HL-60/S4 (cell line): ENCODE results near the gene FAM169A.
"Not testable (repeated sequence)": the region's sequence is repeated elsewhere in the genome, so short reads cannot be mapped to it uniquely, and the experiment has no call there.

ENCODE experiments used
- in situ Hi-C: fragments of 300-500 bp; cut with MboI; formaldehyde crosslinking; loops from 2 replicates; pipeline ENCODE4 v1.14.3; 2022; ENCODE audit warnings: low sequenced_read_pairs

FAM169A gene

DNA sequence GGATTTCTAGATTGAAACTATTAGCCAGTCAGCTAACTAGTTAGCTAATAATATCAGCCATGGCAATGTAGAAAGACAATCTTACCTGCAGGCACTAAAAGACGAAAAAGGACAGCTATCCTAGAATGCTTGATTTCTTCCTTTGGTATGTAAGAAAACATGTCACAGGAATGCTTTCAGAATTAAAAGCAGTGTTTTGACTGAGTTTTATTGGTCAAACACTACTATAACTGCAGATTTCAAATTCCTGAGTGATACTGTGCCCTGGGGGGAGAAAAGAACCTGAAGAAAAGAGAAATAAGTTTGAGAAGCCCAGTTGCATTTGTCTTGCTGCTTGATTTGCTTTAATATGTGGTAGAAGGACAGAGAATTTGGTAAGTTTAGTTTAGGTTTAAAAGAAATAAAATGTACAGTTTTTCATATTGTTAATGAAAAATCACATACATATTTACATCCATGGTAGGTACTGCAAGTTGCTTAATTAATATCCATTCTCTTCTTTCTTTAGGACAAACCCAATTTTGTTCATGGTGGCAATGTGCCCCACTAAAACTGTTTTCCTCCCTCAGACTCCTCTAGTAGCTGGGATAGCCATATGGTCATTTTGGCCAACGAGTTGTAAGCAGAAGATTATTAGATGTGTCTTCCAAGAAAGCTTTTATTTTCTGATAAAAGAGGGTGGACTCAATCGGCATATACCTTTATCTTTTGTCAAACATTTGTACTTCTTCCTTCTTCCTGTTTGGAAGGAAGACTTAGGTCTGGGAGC lies 4.3 kb upstream of the FAM169A start:
- in situ Hi-C loops = no loop called here

- in situ Hi-C loops = not testable (repeated sequence)
Measured at GRCh38 chr5:74869414-74869813, 3.2 kb upstream of the FAM169A start.

- in situ Hi-C loops = no loop called here
Measured at GRCh38 chr5:74866596-74867162, 492 bp upstream of the FAM169A start.

DNA sequence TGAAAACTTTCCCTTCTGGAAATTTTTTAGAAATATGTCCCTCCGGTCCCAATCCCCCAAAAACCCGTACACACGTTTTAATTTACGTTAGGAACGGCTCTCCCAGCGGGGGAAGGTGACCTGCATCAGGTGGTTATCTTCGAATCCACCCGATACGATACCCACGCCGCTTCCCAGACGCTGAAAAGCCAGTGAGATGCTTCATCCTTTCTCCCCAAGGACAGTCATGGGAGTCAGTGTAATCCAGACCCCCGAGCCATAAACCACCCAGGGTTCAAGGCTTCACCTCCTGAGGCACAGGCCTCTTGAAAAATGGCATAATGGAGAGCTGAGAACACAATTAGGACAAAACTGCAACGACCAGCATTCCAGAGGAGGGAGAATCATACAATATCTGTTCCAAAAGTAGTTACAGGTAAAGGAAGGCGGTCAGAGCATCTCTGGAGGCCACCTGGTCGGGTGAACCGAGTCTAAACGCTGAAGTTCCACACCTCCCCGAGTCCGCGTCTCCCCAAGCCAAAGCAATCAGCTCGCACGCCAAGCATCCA lies 857 bp downstream of the FAM169A start:
- in situ Hi-C loops = no loop called here

DNA sequence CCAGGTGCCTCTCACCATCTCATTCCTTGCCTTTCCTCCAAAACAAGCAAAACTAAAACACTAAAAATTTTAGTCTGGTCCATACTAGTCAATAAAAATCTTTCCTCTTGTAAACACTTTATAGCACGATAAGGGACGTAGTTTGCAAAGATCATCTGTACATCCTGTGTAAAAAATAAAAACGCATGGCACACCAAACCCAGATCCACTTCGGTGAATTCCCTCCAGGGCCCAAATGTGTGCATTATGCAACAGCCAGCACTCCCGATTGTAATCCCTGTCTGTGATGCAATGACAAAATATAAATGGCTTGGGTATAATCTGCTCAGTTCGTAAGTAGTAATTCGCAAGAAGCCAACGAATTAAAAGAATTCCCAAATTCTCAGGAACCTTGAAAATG lies 1.4 kb downstream of the FAM169A start:
- in situ Hi-C loops = no loop called here

DNA sequence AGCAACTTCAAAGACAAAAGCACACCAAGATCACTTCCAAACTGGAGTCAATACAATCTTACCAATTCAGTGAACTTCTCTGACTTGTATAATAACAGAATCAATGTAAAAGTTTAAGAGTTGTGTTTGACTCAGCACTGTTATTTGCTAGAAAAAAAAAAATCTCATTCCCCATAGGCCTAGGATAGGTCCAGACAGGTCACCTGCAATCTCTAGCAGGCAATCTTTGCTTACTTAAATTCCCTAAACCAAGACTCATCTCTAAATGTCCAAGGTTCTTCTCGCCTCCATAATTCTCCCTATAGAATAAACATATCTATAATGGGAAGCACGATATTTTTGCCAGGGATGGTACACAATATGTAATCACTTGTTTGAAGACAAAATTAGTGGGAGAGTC lies 2.5 kb downstream of the FAM169A start:
- in situ Hi-C loops = no loop called here

DNA sequence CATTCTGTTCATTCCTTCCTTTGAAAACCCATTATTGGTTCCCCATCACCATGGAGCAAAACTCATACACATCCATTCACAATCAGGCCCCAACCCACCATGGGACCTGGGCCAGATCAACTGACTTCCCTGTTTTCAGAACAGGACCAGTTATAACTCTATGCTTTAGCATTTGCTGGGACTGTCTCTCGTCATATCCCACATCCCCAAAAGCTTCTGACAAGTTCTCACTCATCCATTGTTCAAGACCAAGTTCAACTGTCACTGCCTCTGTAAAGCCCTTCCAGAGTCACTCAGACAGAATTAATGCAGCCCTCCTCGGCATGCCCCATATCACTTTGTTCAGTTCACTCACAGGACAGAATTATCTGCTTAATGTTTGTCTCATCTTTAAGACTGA lies 4.0 kb downstream of the FAM169A start:
- in situ Hi-C loops = no loop called here

- in situ Hi-C loops = not testable (repeated sequence)
Measured at GRCh38 chr5:74856975-74857374, 9.2 kb downstream of the FAM169A start.

DNA sequence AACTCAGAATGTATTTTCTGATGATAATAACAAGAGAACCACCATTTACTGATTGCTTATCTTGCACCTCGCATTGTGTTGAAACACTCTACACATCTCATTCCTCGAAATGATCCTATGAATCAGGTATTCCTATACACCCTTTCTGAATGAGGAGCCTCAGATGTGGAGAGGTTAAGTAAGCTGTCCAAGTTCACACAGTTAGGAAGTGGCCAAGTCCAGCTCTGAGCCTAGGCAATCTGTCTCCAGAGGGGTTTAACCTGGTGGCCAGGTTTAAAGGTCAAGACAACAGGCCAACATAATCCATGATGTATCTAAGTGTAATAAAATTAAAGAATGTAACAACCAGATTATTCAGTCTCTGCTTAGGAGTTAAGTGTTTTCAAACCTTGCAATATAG lies 12.9 kb downstream of the FAM169A start:
- in situ Hi-C loops = no loop called here

DNA sequence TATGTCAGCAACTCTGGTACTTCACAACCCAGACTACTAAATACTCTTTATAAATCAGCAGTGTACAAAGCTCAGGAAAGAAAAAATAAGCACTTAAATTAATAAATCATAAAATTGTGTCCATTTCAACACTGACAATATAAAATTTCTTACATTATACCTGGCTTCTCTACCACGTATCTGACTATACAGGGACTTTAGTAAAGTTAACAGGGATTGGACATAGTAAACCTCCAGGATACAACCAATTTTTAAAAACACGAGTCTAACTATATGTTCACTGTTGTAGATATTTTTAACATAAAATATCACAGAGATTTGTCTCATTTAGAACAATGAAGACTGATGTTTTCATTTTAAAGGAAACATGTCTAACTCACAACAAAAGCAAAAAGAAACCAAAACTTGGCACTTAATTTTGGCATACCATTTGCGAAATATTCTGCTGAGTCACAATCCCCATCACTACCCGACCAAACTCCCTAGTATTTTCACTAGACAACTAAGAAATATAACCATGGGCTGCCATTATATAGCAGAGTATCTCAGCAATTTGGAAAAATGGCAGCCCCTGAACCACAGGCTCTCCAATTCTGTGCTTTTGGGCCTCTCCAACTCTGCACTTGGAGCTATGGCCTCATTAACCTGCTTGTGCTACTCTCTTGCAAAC lies 14.4 kb downstream of the FAM169A start:
- in situ Hi-C loops = no loop called here

DNA sequence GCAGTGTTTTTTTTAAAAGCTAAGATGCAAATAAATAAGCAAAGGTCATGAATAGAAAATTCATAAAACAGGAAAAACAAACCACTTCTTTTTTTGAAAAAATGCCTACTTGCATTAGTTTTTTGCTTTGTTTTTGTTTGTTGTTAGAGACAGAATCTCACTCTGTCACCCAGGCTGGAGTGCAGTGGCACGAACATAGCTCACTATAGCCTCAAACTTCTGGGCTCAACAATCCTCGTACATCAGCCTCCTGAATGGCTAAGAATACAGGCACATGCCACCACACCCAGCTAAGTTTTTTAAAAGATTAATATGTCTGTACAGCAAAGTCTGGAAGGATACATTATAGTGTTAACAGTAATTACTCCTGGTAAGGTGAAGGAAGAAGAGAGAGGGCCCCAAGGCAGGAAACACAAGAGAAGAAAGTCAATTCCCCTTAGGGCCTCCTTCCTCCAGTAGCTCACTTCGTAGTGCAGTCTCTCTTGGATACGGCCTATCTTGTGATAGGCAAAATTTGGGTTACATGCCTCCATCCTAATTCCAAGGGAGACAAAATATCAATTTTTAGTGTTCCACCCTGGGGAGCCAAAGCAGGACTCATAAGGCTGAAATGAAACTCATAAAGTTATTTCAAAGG lies 15.3 kb downstream of the FAM169A start:
- in situ Hi-C loops = no loop called here

DNA sequence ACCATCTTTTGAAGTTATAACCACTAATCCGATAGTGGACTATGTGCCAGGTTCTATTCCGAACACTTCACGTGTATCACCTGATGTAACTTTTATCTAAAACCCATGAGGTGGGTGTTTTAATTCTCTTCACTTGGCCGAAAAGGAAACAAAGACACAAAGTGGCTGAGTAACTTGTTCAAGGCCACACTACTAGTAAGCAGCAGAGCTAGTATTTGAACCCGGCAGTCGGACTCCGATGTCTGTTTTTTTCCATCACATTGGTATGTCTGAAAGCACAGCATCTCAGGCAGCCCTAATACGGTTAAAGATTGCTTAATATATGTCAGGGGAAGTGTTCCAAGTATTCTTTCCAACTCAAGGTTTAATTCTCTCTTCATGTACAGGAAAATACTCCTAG lies 16.2 kb downstream of the FAM169A start:
- in situ Hi-C loops = no loop called here

- in situ Hi-C loops = no loop called here
Measured at GRCh38 chr5:74848553-74849025, 17.6 kb downstream of the FAM169A start.

DNA sequence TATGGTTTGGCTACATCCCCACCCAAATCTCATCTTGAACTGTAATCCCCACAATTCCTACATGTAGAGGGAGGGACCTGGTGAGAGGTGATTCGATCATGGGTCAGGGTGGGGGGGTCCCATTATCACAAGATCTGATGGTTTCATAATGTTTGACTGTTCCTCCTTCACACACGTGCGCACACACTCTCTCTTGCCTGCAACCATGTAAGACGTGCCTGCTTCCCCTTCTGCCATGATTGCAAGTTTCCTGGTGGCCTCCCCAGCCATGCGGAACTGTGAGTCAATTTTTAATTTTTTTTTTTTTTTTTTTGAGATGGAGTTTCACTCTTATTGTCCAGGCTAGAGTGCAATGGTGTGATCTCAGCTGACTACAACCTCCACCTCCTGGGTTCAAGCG lies 27.0 kb downstream of the FAM169A start:
- in situ Hi-C loops = no loop called here

DNA sequence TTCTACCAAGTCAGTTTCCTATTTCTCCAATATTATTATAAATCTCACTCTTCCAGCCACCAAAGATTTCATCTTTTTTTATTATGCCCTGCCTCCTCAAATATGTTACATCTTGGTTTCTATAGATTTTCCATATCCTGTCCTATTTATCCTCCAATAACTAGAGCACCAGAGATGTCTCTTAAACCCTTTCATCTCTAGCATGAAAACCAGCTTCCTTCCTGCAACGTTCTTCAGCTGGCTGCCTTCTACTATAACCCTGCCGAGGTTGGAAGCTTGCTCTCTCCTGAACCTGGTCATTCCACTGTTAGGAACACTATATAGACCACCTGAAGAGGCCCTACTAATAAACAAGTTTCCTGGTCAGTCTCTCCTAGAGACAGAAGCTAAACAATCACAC lies 27.9 kb downstream of the FAM169A start:
- in situ Hi-C loops = no loop called here

DNA sequence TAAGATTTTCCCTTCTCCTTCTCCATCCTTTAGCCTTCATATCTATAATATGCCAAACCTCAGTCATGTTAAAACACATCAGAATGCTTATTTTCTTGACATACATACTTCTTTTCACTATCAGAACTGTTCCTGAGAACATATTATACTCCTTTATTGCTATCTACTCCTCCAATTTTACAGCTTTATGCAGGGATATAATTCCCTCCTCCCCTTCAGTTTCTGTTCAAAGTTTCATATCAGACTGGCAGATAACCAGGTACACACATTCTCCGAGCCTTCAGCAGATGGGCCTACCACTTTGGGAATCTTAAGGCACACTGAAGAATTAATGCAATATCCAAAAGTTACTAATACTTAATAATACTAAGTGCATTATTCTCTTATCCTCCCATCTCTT lies 29.1 kb downstream of the FAM169A start:
- in situ Hi-C loops = no loop called here

DNA sequence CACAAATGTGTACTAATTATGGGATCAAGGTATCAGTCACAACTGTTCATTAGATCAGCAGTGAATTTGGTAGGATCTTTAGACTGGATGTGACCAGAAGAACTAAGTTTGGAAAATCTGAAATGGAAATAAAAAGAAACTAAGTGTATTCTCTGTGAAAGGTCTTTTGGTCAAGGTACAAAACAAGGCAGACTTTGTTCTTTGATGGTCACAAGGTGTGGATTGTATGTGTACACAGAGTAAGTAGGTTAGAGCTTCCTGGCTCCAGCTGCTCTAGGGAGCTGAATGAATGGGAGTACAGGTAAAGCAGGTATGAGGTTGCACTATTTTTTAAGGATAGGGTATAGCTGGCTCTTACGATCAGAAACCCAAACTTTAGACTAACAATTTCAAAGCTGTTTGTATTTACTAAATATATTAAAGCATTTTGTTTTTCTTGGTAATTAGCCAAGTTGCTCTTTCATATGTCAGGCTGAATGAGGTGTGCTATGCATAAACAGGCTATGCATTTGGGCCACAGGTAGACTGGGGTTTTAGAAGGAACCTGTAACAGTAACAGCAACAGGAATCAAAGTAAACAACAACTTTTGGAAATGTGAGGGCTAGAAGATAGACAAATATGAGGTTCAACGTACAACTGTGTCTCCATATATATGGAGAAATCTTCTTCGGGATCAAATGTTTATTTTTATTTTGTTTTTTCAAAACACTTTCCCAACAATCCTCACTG lies 32.5 kb downstream of the FAM169A start:
- in situ Hi-C loops = no loop called here

GRCh38 chr5:74829413-74829812 lies 36.8 kb downstream of the FAM169A start:
- in situ Hi-C loops = no loop called here

DNA sequence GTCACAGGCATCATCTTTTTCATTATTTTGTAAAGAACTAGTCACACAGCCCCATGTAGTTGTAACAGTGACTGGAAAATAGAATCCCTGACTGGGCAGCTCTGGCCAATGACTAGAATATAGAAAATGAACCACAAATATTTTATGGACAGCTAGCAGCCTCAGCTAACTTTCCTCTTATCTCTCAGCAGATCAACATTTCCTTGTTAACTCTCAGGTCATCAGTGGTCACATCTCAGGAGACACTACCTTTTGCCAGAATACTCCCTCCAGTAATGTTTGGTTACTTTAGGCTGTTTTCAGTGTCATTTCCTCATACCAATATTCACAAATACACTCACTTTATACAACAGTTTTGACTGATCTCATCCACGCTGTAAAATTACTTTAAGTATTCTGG lies 43.9 kb downstream of the FAM169A start:
- in situ Hi-C loops = no loop called here

GRCh38 chr5:74816875-74817274 lies 49.3 kb downstream of the FAM169A start:
- in situ Hi-C loops = no loop called here

DNA sequence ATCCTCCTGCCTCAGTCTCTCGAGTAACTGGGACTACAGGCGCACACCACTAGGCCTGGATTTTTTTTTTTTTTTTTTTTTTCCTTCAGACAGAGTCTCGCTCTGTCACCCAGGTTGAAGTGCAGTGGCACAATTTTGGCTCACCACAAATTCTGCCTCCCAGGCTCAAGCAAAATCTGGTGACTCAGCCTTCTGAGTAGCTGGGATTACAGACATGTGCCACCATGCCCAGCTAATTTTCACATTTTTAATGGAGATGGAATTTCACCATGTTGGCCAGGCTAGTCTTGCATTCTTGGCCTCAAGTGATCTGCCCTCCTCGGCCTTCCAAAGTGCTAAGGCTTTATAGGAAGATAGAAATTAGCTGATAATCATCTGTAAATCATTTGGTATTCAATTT lies 55.3 kb downstream of the FAM169A start:
- in situ Hi-C loops = no loop called here
